T-helper 2 cell treated with Interferon-gamma antibody and Interleukin-4, amounts not matched to agents 100 ng/mL and 5 ng/mL, for 36 hours (primary cell): Measurements from ENCODE around the gene HDAC5. TPM values are rescaled to one million over a fixed set of nuclear protein-coding genes. Genes with fewer than 3 reads are reported as not detected.
"Not testable (repeated sequence)": the region's sequence is repeated elsewhere in the genome, so short reads cannot be mapped to it uniquely, and the experiment has no call there.

Experiments
- intact Hi-C: fragments of 100-400 bp; cut with micrococcal nuclease; formaldehyde crosslinking; loops from one replicate; pipeline ENCODE4 v1.15.1; 2023
- total RNA-seq: library from RNA; stranded (reverse); gene quantifications from 2 replicates; pipeline ENCODE4 v1.2.3, GENCODE V29; 2022

The HDAC5 gene
- total RNA-seq, 1 donor from 2014 or later, result 10.3 TPM

- intact Hi-C loops, result no loop called here
Measured at GRCh38 chr17:44038604-44039011, 84.8 kb downstream of the HDAC5 start.

GRCh38 chr17:44037471-44037870 lies 86.0 kb downstream of the HDAC5 start:
- intact Hi-C loops, result no loop called here

GRCh38 chr17:44034688-44035087 lies 88.8 kb downstream of the HDAC5 start:
- intact Hi-C loops, result not testable (repeated sequence)

GRCh38 chr17:44033861-44034408 lies 89.5 kb downstream of the HDAC5 start:
- intact Hi-C loops, result no loop called here

GRCh38 chr17:44030482-44030881 lies 93.0 kb downstream of the HDAC5 start:
- intact Hi-C loops, result no loop called here

GRCh38 chr17:44029736-44030135 lies 93.7 kb downstream of the HDAC5 start:
- intact Hi-C loops, result no loop called here

Other genes with a start within 250 kb of the HDAC5 start
- gene MPP2, start 216.1 kb downstream of the HDAC5 start, total RNA-seq, result 0.64 and 0.86 TPM in 2 replicates
- gene PPY, start 181.2 kb downstream of the HDAC5 start, total RNA-seq, result not detected in 2 replicates
- not detected in 2 replicates for gene PYY, start 169.7 kb downstream of the HDAC5 start, total RNA-seq
- gene NAGS, start 119.0 kb downstream of the HDAC5 start, total RNA-seq, result 0.20 and 0.41 TPM in 2 replicates
- 29.7 and 30.5 TPM in 2 replicates for gene TMEM101, start 108.7 kb downstream of the HDAC5 start, total RNA-seq
- gene LSM12, start 57.0 kb downstream of the HDAC5 start, total RNA-seq, result 66.8 and 69.2 TPM in 2 replicates
- 22.7 and 25.5 TPM in 2 replicates for gene G6PC3, start 52.9 kb downstream of the HDAC5 start, total RNA-seq
- gene HROB, start 18.3 kb upstream of the HDAC5 start, total RNA-seq, result 14.3 and 15.2 TPM in 2 replicates
- gene ASB16, start 47.1 kb upstream of the HDAC5 start, total RNA-seq, result 0.75 TPM in 1 of 2 replicates, not detected in the other
- 29.7 and 31.1 TPM in 2 replicates for gene TMUB2, start 63.3 kb upstream of the HDAC5 start, total RNA-seq
- 116 TPM in 2 replicates for gene ATXN7L3, start 76.2 kb upstream of the HDAC5 start, total RNA-seq
- gene UBTF, start 96.0 kb upstream of the HDAC5 start, total RNA-seq, result 168 and 172 TPM in 2 replicates
- not detected in 2 replicates for gene SLC4A1, start 144.5 kb upstream of the HDAC5 start, total RNA-seq
- 0.11 and 0.20 TPM in 2 replicates for gene RUNDC3A, start 185.0 kb upstream of the HDAC5 start, total RNA-seq
- 110 TPM in 2 replicates for gene SLC25A39, start 201.2 kb upstream of the HDAC5 start, total RNA-seq
- 41.7 and 44.2 TPM in 2 replicates for gene GRN, start 221.7 kb upstream of the HDAC5 start, total RNA-seq
- 0.16 and 0.34 TPM in 2 replicates for gene FAM171A2, start 240.2 kb upstream of the HDAC5 start, total RNA-seq